Endothelial cell of umbilical vein (primary cell): Measurements from ENCODE around the gene NPVF. TPM values are rescaled to one million over a fixed set of nuclear protein-coding genes. Genes with fewer than 3 reads are reported as not detected.

ENCODE experiments used
- BruUV-seq: library from RNA; stranded (reverse); fragments of 400-500 nt; replicated peaks from 2 replicates; lab custom pipeline; 2021; lab: Mats Ljungman, UMichigan
- CTCF ChIA-PET: fragments of 300-600, 350-600 bp; sonication (Branson Sonifier 250); formaldehyde crosslinking; loops from one replicate; lab custom pipeline; 2021; ENCODE audit warnings: antibody characterized with exemption, inconsistent platforms; lab: Charles Lee
- POLR2A ChIA-PET: fragments of 300-600, 350-600 bp; sonication (Branson Sonifier 250); formaldehyde crosslinking; loops from one replicate; lab custom pipeline; 2021; ENCODE audit warnings: antibody characterized with exemption, inconsistent platforms; lab: Charles Lee
- DNase-seq: peaks from one replicate; pipeline ENCODE4 v3.0.0-alpha.2; 2011; ENCODE audit warnings: low read depth, low spot score
- FAIRE-seq: peaks from 2 replicates; lab custom pipeline; 2011; peaks lifted over from hg19 to GRCh38; lab: Jason Lieb, UNC
- H2AFZ ChIP-seq: 2 replicates; pipeline ENCODE4 v1.6.0; 2012; ENCODE audit warnings: low read depth, low read length, control low read depth, inconsistent platforms
- H3K27ac ChIP-seq: 2 replicates; pipeline ENCODE4 v1.5.1; 2011; ENCODE audit warnings: low read depth, mild to moderate bottlenecking, control low read depth, low read length, moderate library complexity; ENCODE audit not compliant: insufficient read depth
- H3K27me3 ChIP-seq, 2 experiments: 2 replicates each; pipeline versions ENCODE4 v1.6.0 to v1.6.1; 2011; ENCODE audit warnings: low read length in 2 of 2, mixed read lengths in 1 of 2; ENCODE audit not compliant: control insufficient read depth in 2 of 2, insufficient read depth in 2 of 2
- H3K36me3 ChIP-seq, 2 experiments: 2 replicates in 1 of 2; 3 replicates in 1 of 2; pipeline ENCODE4 v1.5.1; 2011; ENCODE audit warnings: low read length in 2 of 2, mild to moderate bottlenecking in 1 of 2, moderate library complexity in 1 of 2; ENCODE audit not compliant: control insufficient read depth in 2 of 2, insufficient read depth in 2 of 2; ENCODE audit errors: extremely low read depth in 1 of 2
- H3K4me1 ChIP-seq: 3 replicates; pipeline ENCODE4 v1.5.1; 2011; ENCODE audit warnings: mild to moderate bottlenecking, low read length; ENCODE audit not compliant: control insufficient read depth, insufficient read depth; ENCODE audit errors: extremely low read depth
- H3K4me2 ChIP-seq: 2 replicates; pipeline ENCODE4 v1.6.1; 2011; ENCODE audit warnings: low read length, control low read depth, mixed read lengths; ENCODE audit not compliant: insufficient read depth
- H3K4me3 ChIP-seq, 3 experiments: fragments of 200-600 bp in 1 of 3; sonication (generic), shearing (Covaris generic) in 1 of 3; replicated peaks in 1 of 3; 2 replicates each; pipeline ENCODE4 v1.5.1; 2011 to 2016; ENCODE audit warnings: control low read depth in 3 of 3, low read length in 3 of 3, mild to moderate bottlenecking in 2 of 3, inconsistent platforms in 1 of 3, low read depth in 1 of 3, moderate library complexity in 1 of 3; ENCODE audit not compliant: insufficient read depth in 1 of 3
- H3K79me2 ChIP-seq: 2 replicates; pipeline ENCODE4 v1.6.0; 2012; ENCODE audit warnings: low read length, inconsistent platforms; ENCODE audit not compliant: control insufficient read depth, insufficient read depth
- H3K9ac ChIP-seq: replicated peaks from 2 replicates; pipeline ENCODE3; 2011; ENCODE audit warnings: low read length, control low read depth; ENCODE audit not compliant: insufficient read depth; ENCODE audit errors: extremely low read depth
- H3K9me1 ChIP-seq: replicated peaks from 3 replicates; pipeline ENCODE4 v1.6.0; 2011; ENCODE audit warnings: mild to moderate bottlenecking, low read length; ENCODE audit not compliant: control insufficient read depth, insufficient read depth; ENCODE audit errors: extremely low read depth
- H3K9me3 ChIP-seq: replicated peaks from 2 replicates; pipeline ENCODE4 v1.5.1; 2012; ENCODE audit warnings: low read length, inconsistent platforms; ENCODE audit not compliant: control insufficient read depth, insufficient read depth
- H4K20me1 ChIP-seq: replicated peaks from 2 replicates; pipeline ENCODE3; 2011; ENCODE audit warnings: mild to moderate bottlenecking, low read length; ENCODE audit not compliant: control insufficient read depth, insufficient read depth; ENCODE audit errors: extremely low read depth
- CTCF ChIP-seq, 2 donors: IDR thresholded peaks; 1 replicate in 1 of 2; 2 replicates in 1 of 2; pipeline ENCODE4 v1.5.1; 2011; ENCODE audit warnings: low read length in 2 of 2, mild to moderate bottlenecking in 2 of 2, moderate library complexity in 2 of 2, control low read depth in 1 of 2, inconsistent platforms in 1 of 2, low read depth in 1 of 2; ENCODE audit not compliant: insufficient read depth in 1 of 2; ENCODE audit errors: extremely low read depth in 1 of 2
- EZH2 ChIP-seq: IDR thresholded peaks from 2 replicates; pipeline ENCODE4 v1.6.1; 2012; ENCODE audit warnings: borderline replicate concordance, low read depth, mild to moderate bottlenecking, moderate library complexity, low read length, inconsistent platforms; ENCODE audit not compliant: severe bottlenecking
- FOS ChIP-seq: IDR thresholded peaks from 2 replicates; pipeline ENCODE4 v1.6.1; 2011; ENCODE audit warnings: mild to moderate bottlenecking, low read length, moderate library complexity, borderline replicate concordance; ENCODE audit not compliant: insufficient read depth
- GATA2 ChIP-seq: IDR thresholded peaks from 2 replicates; pipeline ENCODE4 v1.7.0; 2011; ENCODE audit warnings: low read depth, mild to moderate bottlenecking, moderate library complexity, mixed read lengths, low read length; ENCODE audit not compliant: insufficient read length, insufficient read depth
- JUN ChIP-seq: IDR thresholded peaks from 2 replicates; pipeline ENCODE4 v1.6.1; 2011; ENCODE audit warnings: borderline replicate concordance, low read depth; ENCODE audit not compliant: insufficient read length, insufficient read depth
- MAX ChIP-seq: IDR thresholded peaks from 2 replicates; pipeline ENCODE4 v1.6.1; 2011; ENCODE audit not compliant: insufficient read depth, insufficient read length
- MYC ChIP-seq: IDR thresholded peaks from one replicate; pipeline ENCODE4 v1.6.1; 2011; ENCODE audit warnings: mild to moderate bottlenecking, low read depth, low read length
- POLR2A ChIP-seq: IDR thresholded peaks from 2 replicates; pipeline ENCODE4 v1.6.1; 2012; ENCODE audit warnings: low read depth, mild to moderate bottlenecking, control low read depth, low read length
- POLR2AphosphoS5 ChIP-seq: IDR thresholded peaks from 2 replicates; pipeline ENCODE4 v1.6.1; 2012; ENCODE audit warnings: low read depth, mild to moderate bottlenecking, control low read depth, low read length, moderate library complexity; ENCODE audit not compliant: insufficient read depth
- dilution Hi-C: fragments of 300-500 bp; cut with MboI; formaldehyde crosslinking; loops from one replicate; pipeline ENCODE4 v1.15.0; 2019; ENCODE audit warnings: low sequenced_read_pairs; ENCODE audit not compliant: extremely low pct_ligation_motif_present
- intact Hi-C: fragments of 100-400 bp; cut with micrococcal nuclease; formaldehyde crosslinking; loops from one replicate; pipeline ENCODE4 v1.10.0; 2022
- polyA plus RNA-seq, 4 experiments: library from polyadenylated mRNA; depleted of rRNA in 3 of 4; stranded (reverse) in 3 of 4; unstranded in 1 of 4; fragments of >200 nt; gene quantifications; 2 replicates each; pipeline versions ENCODE4 v1.2.1 to v1.2.3, GENCODE V29; 2011 to 2012; ENCODE audit warnings: missing spikeins in 1 of 4
- total RNA-seq: library from RNA; stranded (reverse); gene quantifications from 2 replicates; pipeline ENCODE4 v1.2.3, GENCODE V29; 2021

NPVF gene
- total and polyA plus RNA-seq, 2 donors (not counting 3 experiments of a cell fraction or from before 2014, with no cell fraction given), result not detected

- ChIA-PET CTCF (interaction anchor here (1.1 to 1.9 kb wide), 2 partner anchors 8 to 29 kb away, joined by 4 to 12 read pairs; a partner anchor contains a TSS), POLR2A (no interaction called here)
- Histone ChIP-seq H3K9me3 (no peaks in the 10 kb centered on the region), H3K9me1 (no peaks in the 10 kb centered on the region), H3K27me3 (peaks cover 3% of the 10 kb centered on the region in 2 experiments), H3K4me1 (no peaks in the 10 kb centered on the region), H3K4me3 (no peak overlapping the region), H3K9ac (no peak overlapping the region), H4K20me1 (no peaks in the 10 kb centered on the region), H3K4me2 (no peak overlapping the region), H3K79me2 (no peaks in the 10 kb centered on the region), H3K27ac (no peak overlapping the region), H2AFZ (no peak overlapping the region), H3K36me3 (no peaks in the 10 kb centered on the region)
- TF ChIP-seq CTCF (IDR thresholded peaks at IDR 0.05; ENCODE audit: extremely low read depth in 1 of 2, insufficient read depth in 1 of 2, low read depth in 1 of 2, low read length in 2 of 2) (no peak), EZH2 (no peak), POLR2AphosphoS5 (no peak), MAX (no peak), MYC (no peak), POLR2A (no peak), FOS (no peak), JUN (no peak), GATA2 (no peak)
- dilution Hi-C loops (no loop called here), intact Hi-C loops (no loop called here)
- no peak for FAIRE-seq
- no peak for DNase-seq
- no TSS peak for BruUV-seq
Observed at GRCh38 chr7:25187932-25188331, 40.4 kb downstream of the NPVF start.
